ENCODE results near the gene ENOX1.

The ENOX1 gene

DNA sequence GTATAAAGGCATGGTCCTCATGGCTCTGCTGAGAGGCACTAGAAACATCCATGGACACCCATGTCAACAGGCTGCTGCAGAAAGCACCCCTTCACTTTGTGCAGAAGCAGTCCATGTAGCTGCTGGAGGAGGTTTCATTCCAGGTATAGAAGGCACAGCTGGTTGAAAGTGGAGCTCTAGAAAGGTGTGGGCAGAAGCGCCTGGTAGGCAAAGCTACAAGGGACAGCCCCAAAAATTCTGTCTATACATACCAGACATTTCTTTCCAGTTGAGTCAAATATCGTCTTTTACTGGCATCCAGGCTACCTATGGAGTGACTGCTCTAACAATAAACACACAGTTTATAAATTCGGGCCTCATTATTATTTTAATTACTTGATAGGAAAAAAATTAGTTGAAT, 129.3 kb downstream of the ENOX1 start:
- H3F3A ChIP-seq (ENCODE audit: insufficient read depth, low read length): no peaks in the 10 kb centered on the region
- TF ChIP-seq, protein P1, sequence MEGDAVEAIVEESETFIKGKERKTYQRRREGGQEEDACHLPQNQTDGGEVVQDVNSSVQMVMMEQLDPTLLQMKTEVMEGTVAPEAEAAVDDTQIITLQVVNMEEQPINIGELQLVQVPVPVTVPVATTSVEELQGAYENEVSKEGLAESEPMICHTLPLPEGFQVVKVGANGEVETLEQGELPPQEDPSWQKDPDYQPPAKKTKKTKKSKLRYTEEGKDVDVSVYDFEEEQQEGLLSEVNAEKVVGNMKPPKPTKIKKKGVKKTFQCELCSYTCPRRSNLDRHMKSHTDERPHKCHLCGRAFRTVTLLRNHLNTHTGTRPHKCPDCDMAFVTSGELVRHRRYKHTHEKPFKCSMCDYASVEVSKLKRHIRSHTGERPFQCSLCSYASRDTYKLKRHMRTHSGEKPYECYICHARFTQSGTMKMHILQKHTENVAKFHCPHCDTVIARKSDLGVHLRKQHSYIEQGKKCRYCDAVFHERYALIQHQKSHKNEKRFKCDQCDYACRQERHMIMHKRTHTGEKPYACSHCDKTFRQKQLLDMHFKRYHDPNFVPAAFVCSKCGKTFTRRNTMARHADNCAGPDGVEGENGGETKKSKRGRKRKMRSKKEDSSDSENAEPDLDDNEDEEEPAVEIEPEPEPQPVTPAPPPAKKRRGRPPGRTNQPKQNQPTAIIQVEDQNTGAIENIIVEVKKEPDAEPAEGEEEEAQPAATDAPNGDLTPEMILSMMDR (IDR thresholded peaks at IDR 0.05; ENCODE audit: low read length): no peak
- TF ChIP-seq EZH2 (IDR thresholded peaks at IDR 0.05; ENCODE audit: borderline replicate concordance, low read length): no peak
- H3K4me2 ChIP-seq (ENCODE audit: low read length): no peak overlapping the region
- no peak overlapping the region for H3K27ac ChIP-seq (ENCODE audit: low read depth, low read length, poor library complexity, severe bottlenecking)
- no peak overlapping the region for H3K9ac ChIP-seq (ENCODE audit: low read length)
- no peaks in the 10 kb centered on the region for H3K9me3 ChIP-seq (ENCODE audit: low read length)
- H3K27me3 ChIP-seq (ENCODE audit: insufficient read depth, low read length): no peaks in the 10 kb centered on the region
- no peaks in the 10 kb centered on the region for H3K36me3 ChIP-seq (ENCODE audit: insufficient read depth, low read length)
- H4K20me1 ChIP-seq (ENCODE audit: insufficient read depth, low read length): no peaks in the 10 kb centered on the region
- H3K79me2 ChIP-seq (ENCODE audit: insufficient read depth, low read length): no peaks in the 10 kb centered on the region
- H3K9me2 ChIP-seq (ENCODE audit: low read depth, low read length): no peaks in the 10 kb centered on the region
- no peaks in the 10 kb centered on the region for H3K4me1 ChIP-seq (ENCODE audit: insufficient read depth, low read length, severe bottlenecking)
- no peak overlapping the region for H3K4me3 ChIP-seq (ENCODE audit: low read depth, low read length, poor library complexity, severe bottlenecking)
- H2AFZ ChIP-seq (ENCODE audit: low read length): no peak overlapping the region

DNA sequence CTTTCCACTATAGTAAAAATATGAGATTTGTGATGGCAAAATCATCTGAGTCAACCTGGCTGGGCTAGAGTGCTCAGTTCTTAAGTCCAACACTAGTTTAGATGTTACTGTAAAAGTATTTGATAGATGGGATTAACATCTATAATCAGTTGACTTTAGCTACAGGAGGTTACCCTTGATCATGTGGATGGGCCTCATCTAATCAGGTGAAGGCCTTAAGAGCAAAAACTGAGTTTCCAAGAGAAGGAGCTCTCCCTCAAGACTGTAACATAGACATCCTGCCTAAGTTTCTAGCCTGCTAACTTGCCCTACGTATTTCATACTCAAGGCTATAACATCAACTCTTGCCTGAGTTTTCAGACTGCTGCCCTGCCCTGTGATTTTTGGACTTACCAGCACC, 132.8 kb downstream of the ENOX1 start:
- Histone ChIP-seq H3K4me1 (ENCODE audit: insufficient read depth, low read length, severe bottlenecking) (no peaks in the 10 kb centered on the region), H2AFZ (ENCODE audit: low read length) (no peak overlapping the region), H3F3A (ENCODE audit: insufficient read depth, low read length) (no peaks in the 10 kb centered on the region), H3K9me3 (ENCODE audit: low read length) (no peaks in the 10 kb centered on the region), H3K36me3 (ENCODE audit: insufficient read depth, low read length) (no peaks in the 10 kb centered on the region), H3K79me2 (ENCODE audit: insufficient read depth, low read length) (no peaks in the 10 kb centered on the region), H3K4me3 (ENCODE audit: low read depth, low read length, poor library complexity, severe bottlenecking) (no peak overlapping the region), H3K27ac (ENCODE audit: low read depth, low read length, poor library complexity, severe bottlenecking) (no peak overlapping the region), H3K4me2 (ENCODE audit: low read length) (no peak overlapping the region), H3K27me3 (ENCODE audit: insufficient read depth, low read length) (no peaks in the 10 kb centered on the region), H3K9me2 (ENCODE audit: low read depth, low read length) (no peaks in the 10 kb centered on the region), H4K20me1 (ENCODE audit: insufficient read depth, low read length) (no peaks in the 10 kb centered on the region), H3K9ac (ENCODE audit: low read length) (no peak overlapping the region)
- TF ChIP-seq, protein P1 (IDR thresholded peaks at IDR 0.05; ENCODE audit: low read length): no peak
- TF ChIP-seq EZH2 (IDR thresholded peaks at IDR 0.05; ENCODE audit: borderline replicate concordance, low read length): no peak

- no peaks in the 10 kb centered on the region for H3F3A ChIP-seq (ENCODE audit: insufficient read depth, low read length)
- no peaks in the 10 kb centered on the region for H3K4me1 ChIP-seq (ENCODE audit: insufficient read depth, low read length, severe bottlenecking)
- no peaks in the 10 kb centered on the region for H3K27me3 ChIP-seq (ENCODE audit: insufficient read depth, low read length)
- H3K9ac ChIP-seq (ENCODE audit: low read length): no peak overlapping the region
- TF ChIP-seq, protein P1 (IDR thresholded peaks at IDR 0.05; ENCODE audit: low read length): no peak
- TF ChIP-seq EZH2 (IDR thresholded peaks at IDR 0.05; ENCODE audit: borderline replicate concordance, low read length): no peak
- H3K79me2 ChIP-seq (ENCODE audit: insufficient read depth, low read length): no peaks in the 10 kb centered on the region
- H3K4me3 ChIP-seq (ENCODE audit: low read depth, low read length, poor library complexity, severe bottlenecking): no peak overlapping the region
- H4K20me1 ChIP-seq (ENCODE audit: insufficient read depth, low read length): no peaks in the 10 kb centered on the region
- no peak overlapping the region for H2AFZ ChIP-seq (ENCODE audit: low read length)
- H3K36me3 ChIP-seq (ENCODE audit: insufficient read depth, low read length): no peaks in the 10 kb centered on the region
- H3K27ac ChIP-seq (ENCODE audit: low read depth, low read length, poor library complexity, severe bottlenecking): no peak overlapping the region
- no peak overlapping the region for H3K4me2 ChIP-seq (ENCODE audit: low read length)
- no peaks in the 10 kb centered on the region for H3K9me2 ChIP-seq (ENCODE audit: low read depth, low read length)
- H3K9me3 ChIP-seq (ENCODE audit: low read length): no peaks in the 10 kb centered on the region
Measured at GRCh38 chr13:43653395-43653794, 133.4 kb downstream of the ENOX1 start.

All from OCI-LY1 (cell line).